PFSK-1 (cell line): ENCODE measurements around the gene ATOH8.

Experiments
- POLR2AphosphoS5 ChIP-seq: IDR thresholded peaks from 2 replicates; pipeline ENCODE4 v1.6.1; 2012; ENCODE audit warnings: low read depth, mild to moderate bottlenecking, control low read depth, low read length, moderate library complexity
- SIN3A ChIP-seq: IDR thresholded peaks from 2 replicates; pipeline ENCODE4 v1.6.1; 2012; ENCODE audit warnings: mild to moderate bottlenecking, low read length, moderate library complexity, borderline replicate concordance; ENCODE audit not compliant: insufficient read depth

- TF ChIP-seq POLR2AphosphoS5 (no peak), SIN3A (no peak)
These were observed 24.6 kb upstream of the ATOH8 start for GRCh38 chr2:85728883-85729824.
